ENCODE data around the gene C20orf96.

Gene C20orf96

DNA sequence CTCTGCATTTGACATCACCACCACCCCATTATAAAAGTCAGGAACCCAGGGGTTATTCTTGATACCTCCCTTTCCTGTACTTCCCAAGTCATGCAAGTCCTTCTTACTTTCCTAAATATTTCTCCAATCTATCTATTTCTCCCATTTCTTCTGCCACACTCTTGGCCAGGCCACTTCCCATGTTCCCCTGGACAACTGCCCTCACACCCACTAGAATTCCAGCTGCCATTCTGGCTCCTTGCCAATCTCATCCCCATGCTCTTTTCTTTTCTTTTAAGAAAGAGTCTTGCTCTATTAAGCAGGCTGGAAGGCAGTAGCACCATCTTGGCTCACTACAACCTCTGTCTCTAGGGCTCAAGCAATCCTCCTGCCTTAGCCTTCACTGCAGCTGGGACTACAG lies 17.8 kb downstream of the C20orf96 start:
- no peak overlapping the region for H3K4me3 ChIP-seq (ENCODE audit: control insufficient read depth, low read depth, low read length)
- TF ChIP-seq, protein P1, sequence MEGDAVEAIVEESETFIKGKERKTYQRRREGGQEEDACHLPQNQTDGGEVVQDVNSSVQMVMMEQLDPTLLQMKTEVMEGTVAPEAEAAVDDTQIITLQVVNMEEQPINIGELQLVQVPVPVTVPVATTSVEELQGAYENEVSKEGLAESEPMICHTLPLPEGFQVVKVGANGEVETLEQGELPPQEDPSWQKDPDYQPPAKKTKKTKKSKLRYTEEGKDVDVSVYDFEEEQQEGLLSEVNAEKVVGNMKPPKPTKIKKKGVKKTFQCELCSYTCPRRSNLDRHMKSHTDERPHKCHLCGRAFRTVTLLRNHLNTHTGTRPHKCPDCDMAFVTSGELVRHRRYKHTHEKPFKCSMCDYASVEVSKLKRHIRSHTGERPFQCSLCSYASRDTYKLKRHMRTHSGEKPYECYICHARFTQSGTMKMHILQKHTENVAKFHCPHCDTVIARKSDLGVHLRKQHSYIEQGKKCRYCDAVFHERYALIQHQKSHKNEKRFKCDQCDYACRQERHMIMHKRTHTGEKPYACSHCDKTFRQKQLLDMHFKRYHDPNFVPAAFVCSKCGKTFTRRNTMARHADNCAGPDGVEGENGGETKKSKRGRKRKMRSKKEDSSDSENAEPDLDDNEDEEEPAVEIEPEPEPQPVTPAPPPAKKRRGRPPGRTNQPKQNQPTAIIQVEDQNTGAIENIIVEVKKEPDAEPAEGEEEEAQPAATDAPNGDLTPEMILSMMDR (conservative IDR thresholded peaks at IDR 0.05; ENCODE audit: control insufficient read depth, insufficient read depth, low read depth, low read length) = no peak
- DNase-seq (ENCODE audit: low read depth) = no peak

DNA sequence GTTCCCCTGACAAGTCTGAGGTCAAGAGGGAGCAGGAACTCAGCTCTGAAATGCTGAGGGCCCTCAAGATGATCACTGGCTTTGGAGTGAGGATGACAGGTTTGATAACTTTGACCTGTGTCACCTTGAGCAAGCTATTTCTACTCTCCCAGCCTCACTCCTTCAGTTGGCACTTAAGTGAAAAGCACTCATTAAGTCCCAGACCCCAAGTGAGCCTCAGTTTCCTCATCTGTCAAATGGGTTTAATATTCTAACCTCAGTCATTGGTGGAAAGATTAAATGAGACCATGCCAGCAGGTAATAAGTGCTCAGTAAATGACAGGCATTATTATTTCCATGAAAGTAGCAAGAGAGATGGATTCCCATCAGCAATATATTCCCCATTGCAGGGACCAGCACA lies 19.0 kb downstream of the C20orf96 start:
- TF ChIP-seq, protein P1 (conservative IDR thresholded peaks at IDR 0.05; ENCODE audit: control insufficient read depth, insufficient read depth, low read depth, low read length) = no peak
- DNase-seq (ENCODE audit: low read depth) = no peak

DNA sequence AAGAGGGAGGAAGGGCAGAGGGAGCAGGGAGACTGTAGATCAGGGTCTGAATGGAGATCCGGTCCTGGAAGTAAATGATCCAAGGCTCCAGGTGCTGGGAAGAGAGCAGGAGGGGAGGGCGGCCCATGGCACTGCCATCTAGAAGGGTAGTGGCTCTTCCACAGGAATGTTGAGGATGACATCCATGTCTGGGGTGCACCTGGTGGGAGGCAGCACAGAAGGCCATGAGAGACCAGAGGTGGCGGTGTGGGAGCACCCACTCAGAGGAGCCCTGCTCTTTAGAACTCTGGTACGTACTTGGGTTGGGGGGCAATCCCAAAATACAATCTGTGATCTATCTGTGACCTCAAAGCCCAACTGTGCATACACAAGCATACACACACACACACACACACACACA lies 19.5 kb downstream of the C20orf96 start:
- TF ChIP-seq, protein P1 (conservative IDR thresholded peaks at IDR 0.05; ENCODE audit: control insufficient read depth, insufficient read depth, low read depth, low read length) = no peak
- no peak overlapping the region for H3K4me3 ChIP-seq (ENCODE audit: control insufficient read depth, low read depth, low read length)
- no peak for DNase-seq (ENCODE audit: low read depth)

More for the DNA sequence above, 19.0 kb downstream of the C20orf96 start:
- H3K4me3 ChIP-seq (ENCODE audit: control insufficient read depth, low read depth, low read length) = no peak overlapping the region

DNA sequence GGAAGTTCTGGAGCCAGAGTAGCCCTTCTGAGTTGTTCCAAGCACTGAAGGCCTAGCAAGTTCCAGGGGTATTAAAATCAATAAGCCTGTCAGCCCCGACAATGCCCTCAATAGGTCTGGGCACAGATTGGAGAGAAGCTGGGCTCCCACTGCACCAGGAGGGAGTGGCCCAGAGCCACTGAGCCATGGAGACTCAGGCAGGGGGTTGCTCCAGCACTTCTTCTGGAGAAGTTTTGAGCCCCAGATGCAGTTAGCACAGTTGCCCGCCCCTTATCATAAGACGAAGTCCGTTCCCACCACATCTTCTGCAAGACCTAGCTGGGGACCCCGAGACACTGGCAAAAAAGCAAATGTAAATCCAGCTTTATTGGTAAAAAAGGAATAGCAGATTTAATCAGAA lies 20.0 kb downstream of the C20orf96 start:
- TF ChIP-seq, protein P1 (conservative IDR thresholded peaks at IDR 0.05; ENCODE audit: control insufficient read depth, insufficient read depth, low read depth, low read length) = no peak
- DNase-seq (ENCODE audit: low read depth) = no peak
- H3K4me3 ChIP-seq (ENCODE audit: control insufficient read depth, low read depth, low read length) = no peak overlapping the region

DNA sequence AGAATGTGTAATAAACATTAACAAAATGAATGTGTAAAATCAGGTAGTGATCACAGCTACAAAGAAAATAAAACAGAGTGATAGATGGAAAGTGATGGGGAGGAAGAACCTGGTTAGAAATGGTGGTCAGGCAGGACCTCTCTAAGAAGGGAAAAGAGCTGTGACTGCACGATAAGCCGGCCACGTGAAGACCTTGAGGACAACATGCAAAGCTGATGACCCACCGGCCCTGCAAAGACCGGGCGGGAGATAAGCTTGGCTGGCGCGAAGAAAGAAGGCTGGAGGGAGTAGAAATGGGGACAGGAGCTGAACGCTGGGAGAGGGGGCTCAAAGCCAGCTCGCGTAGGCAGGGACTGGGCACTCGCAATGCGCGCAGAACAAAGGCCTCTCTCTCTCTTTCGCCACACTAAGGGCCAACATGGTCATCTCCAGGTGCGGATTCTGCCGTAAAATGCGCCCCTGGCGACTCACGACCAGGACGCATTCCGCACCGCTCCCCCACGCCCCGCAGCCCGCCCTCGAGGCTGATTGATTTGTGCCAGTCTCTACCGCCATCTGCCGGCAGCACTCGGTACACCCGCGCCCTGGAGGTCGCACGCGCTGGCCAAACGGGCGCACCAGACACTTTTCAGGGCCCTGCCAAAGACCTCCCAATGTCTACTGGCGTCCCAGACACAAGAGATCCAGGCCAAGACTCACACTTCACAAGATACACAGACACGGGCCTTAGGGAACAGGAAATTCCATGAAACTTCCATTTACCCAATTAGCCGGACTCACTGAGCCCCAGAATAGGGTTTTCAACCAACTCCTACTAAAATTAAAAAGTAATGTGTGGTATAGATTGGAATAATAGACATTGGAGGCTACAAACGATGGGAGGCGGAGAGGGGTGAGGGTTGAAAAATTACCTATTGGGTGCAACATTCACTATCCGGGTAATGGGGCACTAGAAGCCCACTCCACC lies 23.7 kb downstream of the C20orf96 start:
- DNase-seq (ENCODE audit: low read depth) = peak; percentile 75
- TF ChIP-seq, protein P1 (conservative IDR thresholded peaks at IDR 0.05; ENCODE audit: control insufficient read depth, insufficient read depth, low read depth, low read length) = peak; percentile 70
- H3K4me3 ChIP-seq (ENCODE audit: control insufficient read depth, low read depth, low read length) = peak overlapping the region; percentile 60

DNA sequence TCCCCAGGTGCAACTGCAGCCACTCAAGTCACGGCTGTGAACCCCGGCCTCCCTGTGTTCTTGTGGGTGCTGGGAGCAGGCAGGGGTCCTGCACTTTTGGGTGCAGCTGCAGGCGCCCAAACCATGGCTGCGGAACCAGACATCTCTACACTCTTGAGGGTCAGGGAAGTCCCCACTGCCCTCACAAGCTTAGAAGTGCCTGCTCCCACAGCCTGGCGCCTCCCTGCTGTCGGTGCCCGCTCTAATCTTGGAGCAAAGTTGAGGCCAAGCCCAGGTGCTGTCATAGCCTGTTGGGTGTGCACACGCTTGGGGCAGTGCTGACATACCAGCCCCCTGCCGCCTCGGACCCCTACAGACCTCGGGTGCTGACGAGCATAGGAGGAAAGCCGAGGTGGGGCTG lies 26.8 kb downstream of the C20orf96 start:
- DNase-seq (ENCODE audit: low read depth) = no peak
- H3K4me3 ChIP-seq (ENCODE audit: control insufficient read depth, low read depth, low read length) = no peak overlapping the region
- TF ChIP-seq, protein P1 (conservative IDR thresholded peaks at IDR 0.05; ENCODE audit: control insufficient read depth, insufficient read depth, low read depth, low read length) = no peak

Measured in fibroblast of mammary gland (primary cell).